ENCODE results near the gene ROBO2. TPM values are rescaled to one million over a fixed set of nuclear protein-coding genes. Genes with fewer than 3 reads are reported as not detected.

The ROBO2 gene
- total and polyA plus RNA-seq, 2 experiments from 2014 or later = 1.2 to 14.3 TPM

DNA sequence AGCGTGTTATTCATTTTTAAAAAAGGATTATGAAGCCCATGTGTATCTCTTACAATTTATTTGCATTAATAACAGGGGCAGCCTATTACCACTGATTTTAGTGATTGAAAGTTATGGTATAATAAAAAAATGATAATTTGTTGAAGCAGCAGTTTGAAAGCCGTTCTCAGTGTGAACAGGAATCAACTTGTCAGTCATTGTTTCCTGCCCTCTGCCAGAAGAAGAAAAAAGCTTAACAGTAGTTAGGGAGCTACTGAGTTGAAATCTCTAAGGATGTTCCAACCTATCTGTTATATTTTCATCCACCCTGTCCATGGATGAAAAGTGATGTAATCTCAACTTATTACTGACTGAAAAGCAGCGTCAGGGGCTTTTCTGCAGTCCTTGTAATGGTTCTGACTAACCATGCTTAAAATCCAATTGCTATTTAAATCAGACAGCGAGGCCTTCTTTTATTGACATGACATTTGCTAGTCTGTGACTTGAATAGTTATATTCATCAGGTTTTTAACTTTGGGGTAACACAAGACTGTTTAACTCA is 486.7 kb downstream of the ROBO2 start:
- no peaks in the 10 kb centered on the region for H3K9me3 ChIP-seq (ENCODE audit: low read depth)
- H3K4me3 ChIP-seq = no peak overlapping the region
- H3K9me2 ChIP-seq (replicated peaks; ENCODE audit: insufficient read depth) = no peaks in the 10 kb centered on the region
- WGBS (ENCODE audit: low lambda C conversion rate, missing lambda C conversion rate) = 67% methylated on average over 4 of the region's 4 CpGs
- TF ChIP-seq, protein P1, sequence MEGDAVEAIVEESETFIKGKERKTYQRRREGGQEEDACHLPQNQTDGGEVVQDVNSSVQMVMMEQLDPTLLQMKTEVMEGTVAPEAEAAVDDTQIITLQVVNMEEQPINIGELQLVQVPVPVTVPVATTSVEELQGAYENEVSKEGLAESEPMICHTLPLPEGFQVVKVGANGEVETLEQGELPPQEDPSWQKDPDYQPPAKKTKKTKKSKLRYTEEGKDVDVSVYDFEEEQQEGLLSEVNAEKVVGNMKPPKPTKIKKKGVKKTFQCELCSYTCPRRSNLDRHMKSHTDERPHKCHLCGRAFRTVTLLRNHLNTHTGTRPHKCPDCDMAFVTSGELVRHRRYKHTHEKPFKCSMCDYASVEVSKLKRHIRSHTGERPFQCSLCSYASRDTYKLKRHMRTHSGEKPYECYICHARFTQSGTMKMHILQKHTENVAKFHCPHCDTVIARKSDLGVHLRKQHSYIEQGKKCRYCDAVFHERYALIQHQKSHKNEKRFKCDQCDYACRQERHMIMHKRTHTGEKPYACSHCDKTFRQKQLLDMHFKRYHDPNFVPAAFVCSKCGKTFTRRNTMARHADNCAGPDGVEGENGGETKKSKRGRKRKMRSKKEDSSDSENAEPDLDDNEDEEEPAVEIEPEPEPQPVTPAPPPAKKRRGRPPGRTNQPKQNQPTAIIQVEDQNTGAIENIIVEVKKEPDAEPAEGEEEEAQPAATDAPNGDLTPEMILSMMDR (IDR thresholded peaks at IDR 0.05; ENCODE audit: poor library complexity) = no peak
- TF ChIP-seq EZH2phosphoT487 (IDR thresholded peaks at IDR 0.05; ENCODE audit: low read depth, severe bottlenecking, unreplicated experiment) = no peak
- no peak for TF ChIP-seq EZH2 (IDR thresholded peaks at IDR 0.05; ENCODE audit: borderline replicate concordance)
- H3K27ac ChIP-seq = no peak overlapping the region
- H4K20me1 ChIP-seq (ENCODE audit: insufficient read depth, poor library complexity, severe bottlenecking) = no peaks in the 10 kb centered on the region
- H3K4me1 ChIP-seq (ENCODE audit: insufficient read depth) = no peaks in the 10 kb centered on the region
- H3K4me2 ChIP-seq = no peak overlapping the region
- H3K79me2 ChIP-seq = no peaks in the 10 kb centered on the region
- H3K27me3 ChIP-seq = no peaks in the 10 kb centered on the region
- no peaks in the 10 kb centered on the region for H3K36me3 ChIP-seq (replicated peaks; ENCODE audit: insufficient read depth, low read depth)
- no peak for DNase-seq (ENCODE audit: low spot score)
- H2AFZ ChIP-seq = no peak overlapping the region

DNA sequence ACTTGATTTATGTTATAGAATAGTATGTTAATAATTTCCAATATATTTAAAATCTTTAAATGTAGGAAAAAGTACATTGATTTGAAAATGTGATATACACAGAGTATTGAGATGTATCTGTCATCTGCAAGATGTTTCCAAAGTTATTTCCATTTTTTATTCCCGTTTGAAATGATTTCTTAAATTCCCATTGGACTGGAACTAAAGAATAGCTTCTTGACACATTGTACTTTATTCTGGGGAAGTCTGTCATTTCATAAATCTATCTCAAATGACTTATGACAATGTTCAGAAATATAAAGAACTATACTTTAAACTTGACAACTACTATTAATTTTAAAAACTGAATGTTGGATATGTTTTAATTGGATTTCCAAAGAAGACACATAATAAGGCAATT is 489.6 kb downstream of the ROBO2 start:
- WGBS (ENCODE audit: low lambda C conversion rate, missing lambda C conversion rate) = 88% methylated on average over 1 of the region's 1 CpG
- Histone ChIP-seq H3K4me2 (no peak overlapping the region), H4K20me1 (ENCODE audit: insufficient read depth, poor library complexity, severe bottlenecking) (no peaks in the 10 kb centered on the region), H3K36me3 (replicated peaks; ENCODE audit: insufficient read depth, low read depth) (no peaks in the 10 kb centered on the region), H3K9me2 (replicated peaks; ENCODE audit: insufficient read depth) (no peaks in the 10 kb centered on the region), H3K4me1 (ENCODE audit: insufficient read depth) (no peaks in the 10 kb centered on the region), H3K4me3 (no peak overlapping the region), H3K27ac (no peak overlapping the region), H3K27me3 (no peaks in the 10 kb centered on the region), H3K79me2 (no peaks in the 10 kb centered on the region), H2AFZ (no peak overlapping the region), H3K9me3 (ENCODE audit: low read depth) (no peaks in the 10 kb centered on the region)
- TF ChIP-seq EZH2 (IDR thresholded peaks at IDR 0.05; ENCODE audit: borderline replicate concordance) = no peak
- TF ChIP-seq EZH2phosphoT487 (IDR thresholded peaks at IDR 0.05; ENCODE audit: low read depth, severe bottlenecking, unreplicated experiment) = no peak
- DNase-seq (ENCODE audit: low spot score) = no peak

DNA sequence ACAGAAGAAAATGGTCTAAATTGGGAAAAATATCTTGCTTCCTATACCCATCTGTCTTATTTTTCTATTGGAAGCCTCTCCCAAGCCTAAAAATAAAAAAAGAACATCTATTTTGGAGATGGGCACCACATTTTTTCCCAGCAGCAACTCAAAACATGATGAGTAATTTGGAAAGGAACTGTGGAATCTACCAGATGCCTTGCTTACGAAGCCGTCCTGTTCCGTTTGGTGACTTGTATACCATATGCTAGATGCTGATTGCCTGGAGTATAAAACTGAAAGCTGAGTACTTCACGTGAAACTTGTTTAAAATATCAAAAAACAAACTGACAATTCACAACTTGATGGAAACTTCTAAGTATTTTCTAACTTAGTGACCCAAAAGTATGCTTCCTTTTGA is 491.0 kb downstream of the ROBO2 start:
- Histone ChIP-seq H3K9me3 (ENCODE audit: low read depth) (no peaks in the 10 kb centered on the region), H3K27me3 (no peaks in the 10 kb centered on the region), H2AFZ (no peak overlapping the region), H4K20me1 (ENCODE audit: insufficient read depth, poor library complexity, severe bottlenecking) (no peaks in the 10 kb centered on the region), H3K4me3 (no peak overlapping the region), H3K4me2 (no peak overlapping the region), H3K79me2 (no peaks in the 10 kb centered on the region), H3K9me2 (replicated peaks; ENCODE audit: insufficient read depth) (no peaks in the 10 kb centered on the region), H3K27ac (no peak overlapping the region), H3K36me3 (replicated peaks; ENCODE audit: insufficient read depth, low read depth) (no peaks in the 10 kb centered on the region), H3K4me1 (ENCODE audit: insufficient read depth) (no peaks in the 10 kb centered on the region)
- TF ChIP-seq EZH2 (IDR thresholded peaks at IDR 0.05; ENCODE audit: borderline replicate concordance) (no peak), EZH2phosphoT487 (IDR thresholded peaks at IDR 0.05; ENCODE audit: low read depth, severe bottlenecking, unreplicated experiment) (no peak)
- TF ChIP-seq, protein P1 (IDR thresholded peaks at IDR 0.05; ENCODE audit: poor library complexity) = no peak
- 82% methylated on average over 4 of the region's 4 CpGs for WGBS (ENCODE audit: low lambda C conversion rate, missing lambda C conversion rate)
- DNase-seq (ENCODE audit: low spot score) = no peak

DNA sequence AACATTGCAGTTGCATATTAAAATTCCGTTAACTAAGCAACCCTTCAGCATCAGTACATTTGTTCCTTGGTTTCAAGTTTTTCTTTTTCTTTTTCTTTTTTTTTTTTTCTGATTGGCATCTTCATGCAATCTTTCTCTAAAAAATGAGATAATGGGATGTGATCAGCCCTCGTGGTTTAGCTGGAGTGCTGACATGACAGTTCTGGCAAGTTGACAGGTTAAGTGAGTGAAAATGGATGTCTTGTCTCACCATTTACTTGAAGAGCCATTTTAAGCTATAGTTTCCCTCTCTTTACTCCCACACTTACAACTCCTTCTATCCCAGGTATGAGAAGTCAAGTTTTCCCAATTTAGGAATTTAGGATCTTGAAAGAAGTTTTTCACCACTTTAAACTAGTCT is 495.2 kb downstream of the ROBO2 start:
- no peaks in the 10 kb centered on the region for H3K27me3 ChIP-seq
- no peaks in the 10 kb centered on the region for H3K36me3 ChIP-seq (replicated peaks; ENCODE audit: insufficient read depth, low read depth)
- H3K4me3 ChIP-seq = no peak overlapping the region
- TF ChIP-seq EZH2phosphoT487 (IDR thresholded peaks at IDR 0.05; ENCODE audit: low read depth, severe bottlenecking, unreplicated experiment) = no peak
- TF ChIP-seq, protein P1 (IDR thresholded peaks at IDR 0.05; ENCODE audit: poor library complexity) = no peak
- TF ChIP-seq EZH2 (IDR thresholded peaks at IDR 0.05; ENCODE audit: borderline replicate concordance) = no peak
- no peaks in the 10 kb centered on the region for H3K4me1 ChIP-seq (ENCODE audit: insufficient read depth)
- no peak overlapping the region for H3K4me2 ChIP-seq
- H3K9me2 ChIP-seq (replicated peaks; ENCODE audit: insufficient read depth) = no peaks in the 10 kb centered on the region
- H3K79me2 ChIP-seq = no peaks in the 10 kb centered on the region
- DNase-seq (ENCODE audit: low spot score) = no peak
- H3K27ac ChIP-seq = no peak overlapping the region
- no peak overlapping the region for H2AFZ ChIP-seq
- WGBS (ENCODE audit: low lambda C conversion rate, missing lambda C conversion rate) = 73% methylated on average over 2 of the region's 2 CpGs
- H4K20me1 ChIP-seq (ENCODE audit: insufficient read depth, poor library complexity, severe bottlenecking) = no peaks in the 10 kb centered on the region
- H3K9me3 ChIP-seq (ENCODE audit: low read depth) = no peaks in the 10 kb centered on the region

All from hepatocyte (in vitro differentiated cells).